Measurements from ENCODE around the gene IL13RA1.

IL13RA1 gene

GRCh38 chrX:118723376-118723775 lies 4.0 kb upstream of the IL13RA1 start:
- Histone ChIP-seq H3K4me3 (ENCODE audit: low read depth in 1 of 2, low read length in 1 of 2) (no peak overlapping the region), H3K4me1 (ENCODE audit: control insufficient read depth in 1 of 2, insufficient read depth in 1 of 2, low read depth in 1 of 2, low read length in 1 of 2) (peaks cover 38 to 64% of the 10 kb centered on the region in 2 experiments), H3K27ac (no peak overlapping the region), H3K36me3 (no peaks in the 10 kb centered on the region), H3K9me3 (no peaks in the 10 kb centered on the region), H3K27me3 (no peaks in the 10 kb centered on the region)
- no peak for TF ChIP-seq CTCF (IDR thresholded peaks at IDR 0.05)

GRCh38 chrX:118724365-118724764 lies 3.0 kb upstream of the IL13RA1 start:
- Histone ChIP-seq H3K27me3 (no peaks in the 10 kb centered on the region), H3K27ac (peak overlapping the region; percentile 10), H3K4me1 (ENCODE audit: control insufficient read depth in 1 of 2, insufficient read depth in 1 of 2, low read depth in 1 of 2, low read length in 1 of 2) (peaks cover 30 to 64% of the 10 kb centered on the region in 2 experiments), H3K9me3 (no peaks in the 10 kb centered on the region), H3K4me3 (ENCODE audit: low read depth in 1 of 2, low read length in 1 of 2) (no peak overlapping the region), H3K36me3 (no peaks in the 10 kb centered on the region)
- no peak for TF ChIP-seq CTCF (IDR thresholded peaks at IDR 0.05)

GRCh38 chrX:118724775-118725174 lies 2.6 kb upstream of the IL13RA1 start:
- no peak for TF ChIP-seq CTCF (IDR thresholded peaks at IDR 0.05)
- peaks cover 26 to 62% of the 10 kb centered on the region in 2 experiments for H3K4me1 ChIP-seq (ENCODE audit: control insufficient read depth in 1 of 2, insufficient read depth in 1 of 2, low read depth in 1 of 2, low read length in 1 of 2)

GRCh38 chrX:118726396-118726795 lies 1.0 kb upstream of the IL13RA1 start:
- H3K4me3 ChIP-seq (ENCODE audit: low read depth in 1 of 2, low read length in 1 of 2): peak overlapping the region; percentile 69 to 72
- H3K9me3 ChIP-seq: no peaks in the 10 kb centered on the region
- TF ChIP-seq CTCF (IDR thresholded peaks at IDR 0.05): no peak
- peaks cover 23 to 53% of the 10 kb centered on the region in 2 experiments for H3K4me1 ChIP-seq (ENCODE audit: control insufficient read depth in 1 of 2, insufficient read depth in 1 of 2, low read depth in 1 of 2, low read length in 1 of 2)
- H3K27me3 ChIP-seq: no peaks in the 10 kb centered on the region
- peak overlapping the region; percentile 81 for H3K27ac ChIP-seq
- H3K36me3 ChIP-seq: no peaks in the 10 kb centered on the region

More at GRCh38 chrX:118724775-118725174, 2.6 kb upstream of the IL13RA1 start:
- Histone ChIP-seq H3K4me3 (ENCODE audit: low read depth in 1 of 2, low read length in 1 of 2) (no peak overlapping the region), H3K9me3 (no peaks in the 10 kb centered on the region), H3K36me3 (no peaks in the 10 kb centered on the region), H3K27ac (peak overlapping the region; percentile 10), H3K27me3 (no peaks in the 10 kb centered on the region)

- no peaks in the 10 kb centered on the region for H3K36me3 ChIP-seq
- no peaks in the 10 kb centered on the region for H3K27me3 ChIP-seq
- peak overlapping the region; percentile 81 for H3K27ac ChIP-seq
- TF ChIP-seq CTCF (IDR thresholded peaks at IDR 0.05): no peak
- no peaks in the 10 kb centered on the region for H3K9me3 ChIP-seq
- peaks cover 23 to 53% of the 10 kb centered on the region in 2 experiments for H3K4me1 ChIP-seq (ENCODE audit: control insufficient read depth in 1 of 2, insufficient read depth in 1 of 2, low read depth in 1 of 2, low read length in 1 of 2)
- peak overlapping the region; percentile 69 to 72 for H3K4me3 ChIP-seq (ENCODE audit: low read depth in 1 of 2, low read length in 1 of 2)
Measured at GRCh38 chrX:118727686-118728339, 407 bp downstream of the IL13RA1 start.

Measured in neutrophil (primary cell).